Loucy (cell line): ENCODE measurements around the gene ULBP1.

Experiments
- CTCF ChIP-seq: fragments of 200-600 bp; sonication (generic); conservative IDR thresholded peaks from 2 replicates; pipeline ENCODE4 v1.5.1; 2014; ENCODE audit warnings: mild to moderate bottlenecking, antibody characterized with exemption, low read length
- EZH2phosphoT487 ChIP-seq: fragments of 200-600 bp; IDR thresholded peaks from 2 replicates; pipeline ENCODE4 v1.6.1; 2018; ENCODE audit warnings: antibody characterized with exemption, mild to moderate bottlenecking, moderate library complexity, borderline replicate concordance

GRCh38 chr6:149935246-149935645 lies 28.5 kb upstream of the ULBP1 start:
- TF ChIP-seq CTCF (no peak), EZH2phosphoT487 (no peak)
